PC-3 (cell line): ENCODE measurements around the gene RAB18. TPM values are rescaled to one million over a fixed set of nuclear protein-coding genes. Genes with fewer than 3 reads are reported as not detected.

Experiments used
- ATAC-seq: fragments of 200-7000 bp; cut with Tn5 transposase; 2 replicates; pipeline ENCODE4 v1.9.1; 2020; ENCODE audit warnings: mild to moderate bottlenecking, moderate library complexity
- BruUV-seq: library from RNA; stranded (reverse); fragments of 400-500 nt; replicated peaks from 2 replicates; lab custom pipeline; 2021; lab: Mats Ljungman, UMichigan
- CTCF ChIA-PET: fragments of 300-600 bp; sonication (Branson Sonifier 250); formaldehyde crosslinking; loops from one replicate; lab custom pipeline; 2022; ENCODE audit warnings: antibody characterized with exemption; lab: Charles Lee
- POLR2A ChIA-PET: fragments of 300-600 bp; sonication (Branson Sonifier 250); formaldehyde crosslinking; loops from one replicate; lab custom pipeline; 2022; ENCODE audit warnings: antibody characterized with exemption; ENCODE audit not compliant: unreplicated experiment; lab: Charles Lee
- DNase-seq: peaks from one replicate; pipeline ENCODE4 v3.0.0-alpha.2; 2015
- H2AFZ ChIP-seq: fragments of 300-600 bp; sonication (generic); 2 replicates; pipeline ENCODE4 v1.6.0; 2016; ENCODE audit warnings: antibody characterized with exemption, low read length
- H3F3A ChIP-seq: fragments of 300-600 bp; sonication (generic); one replicate; pipeline ENCODE4 v1.6.0; 2017; ENCODE audit warnings: antibody characterized with exemption, low read length, control low read depth, mild to moderate bottlenecking; ENCODE audit not compliant: unreplicated experiment
- H3K27ac ChIP-seq: fragments of 300-600 bp; sonication (generic); 2 replicates; pipeline ENCODE4 v1.5.1; 2016; ENCODE audit warnings: mild to moderate bottlenecking, low read length
- H3K27me3 ChIP-seq: fragments of 300-600 bp; sonication (generic); 2 replicates; pipeline ENCODE4 v1.6.1; 2016; ENCODE audit warnings: low read length, mixed read lengths
- H3K36me3 ChIP-seq: fragments of 300-600 bp; sonication (generic); 2 replicates; pipeline ENCODE4 v1.6.1; 2016; ENCODE audit warnings: low read depth, mixed run types, low read length, mixed read lengths
- H3K4me1 ChIP-seq: fragments of 300-600 bp; sonication (generic); 2 replicates; pipeline ENCODE4 v1.5.1; 2016; ENCODE audit warnings: low read length; ENCODE audit not compliant: insufficient read depth
- H3K4me2 ChIP-seq: fragments of 300-600 bp; sonication (generic); 2 replicates; pipeline ENCODE4 v1.6.0; 2016; ENCODE audit warnings: low read length
- H3K4me3 ChIP-seq: fragments of 300-600 bp; sonication (generic); 2 replicates; pipeline ENCODE4 v1.5.1; 2016; ENCODE audit warnings: mild to moderate bottlenecking, low read length, mixed read lengths
- H3K79me2 ChIP-seq: fragments of 300-600 bp; sonication (generic); 2 replicates; pipeline ENCODE4 v1.6.1; 2017; ENCODE audit warnings: low read length, mixed read lengths
- H3K9ac ChIP-seq: fragments of 300-600 bp; sonication (generic); 2 replicates; pipeline ENCODE4 v1.6.0; 2016; ENCODE audit warnings: mild to moderate bottlenecking, low read length
- H3K9me2 ChIP-seq: fragments of 300-600 bp; sonication (generic); replicated peaks from 2 replicates; pipeline ENCODE4 v1.6.1; 2016; ENCODE audit warnings: mixed run types, low read length, mixed read lengths
- H3K9me3 ChIP-seq: fragments of 300-600 bp; sonication (generic); 2 replicates; pipeline ENCODE4 v1.6.1; 2016; ENCODE audit warnings: low read length, mixed read lengths
- H4K20me1 ChIP-seq: fragments of 300-600 bp; sonication (generic); 2 replicates; pipeline ENCODE4 v1.6.1; 2016; ENCODE audit warnings: low read length, mixed read lengths
- CTCF ChIP-seq: fragments of 300-600 bp; sonication (generic); conservative IDR thresholded peaks from 2 replicates; pipeline ENCODE4 v1.5.1; 2017; ENCODE audit warnings: antibody characterized with exemption, low read depth, mild to moderate bottlenecking, low read length
- EZH2 ChIP-seq: fragments of 300-600 bp; sonication (generic); IDR thresholded peaks from one replicate; pipeline ENCODE4 v1.6.1; 2017; ENCODE audit warnings: antibody characterized with exemption, mild to moderate bottlenecking, low read length; ENCODE audit not compliant: unreplicated experiment
- EZH2phosphoT487 ChIP-seq: fragments of 300-600 bp; sonication (generic); IDR thresholded peaks from 2 replicates; pipeline ENCODE4 v1.6.1; 2018; ENCODE audit warnings: mild to moderate bottlenecking, antibody characterized with exemption, low read length, borderline replicate concordance
- intact Hi-C: fragments of 100-400 bp; cut with micrococcal nuclease; formaldehyde crosslinking; loops from 2 replicates; pipeline ENCODE4 v1.9.0; 2023
- total RNA-seq: library from RNA; depleted of rRNA; stranded (reverse); fragments of >200 nt; gene quantifications from 2 replicates; pipeline ENCODE4 v1.2.3, GENCODE V29; 2014

RAB18 gene
- total RNA-seq, 1 experiment from 2014 or later: 32.0 TPM

GRCh38 chr10:27527666-27528295 is 23.7 kb downstream of the RAB18 start:
- Histone ChIP-seq H2AFZ (no peak overlapping the region), H3K9me3 (no peaks in the 10 kb centered on the region), H3K9me2 (no peaks in the 10 kb centered on the region), H3F3A (no peaks in the 10 kb centered on the region), H3K27ac (no peak overlapping the region), H3K27me3 (no peaks in the 10 kb centered on the region), H3K4me3 (no peak overlapping the region), H3K4me1 (no peaks in the 10 kb centered on the region), H4K20me1 (no peaks in the 10 kb centered on the region), H3K9ac (no peak overlapping the region), H3K4me2 (no peak overlapping the region), H3K79me2 (peaks cover 17% of the 10 kb centered on the region), H3K36me3 (no peaks in the 10 kb centered on the region; the same call in 1 of the 2 replicates)
- ChIA-PET POLR2A (no interaction called here), CTCF (no interaction called here)
- intact Hi-C loops: no loop called here
- DNase-seq (no peak), ATAC-seq (no peak)
- TF ChIP-seq CTCF: no peak
- TF ChIP-seq EZH2: no peak
- no peak for TF ChIP-seq EZH2phosphoT487
- BruUV-seq: no TSS peak

DNA sequence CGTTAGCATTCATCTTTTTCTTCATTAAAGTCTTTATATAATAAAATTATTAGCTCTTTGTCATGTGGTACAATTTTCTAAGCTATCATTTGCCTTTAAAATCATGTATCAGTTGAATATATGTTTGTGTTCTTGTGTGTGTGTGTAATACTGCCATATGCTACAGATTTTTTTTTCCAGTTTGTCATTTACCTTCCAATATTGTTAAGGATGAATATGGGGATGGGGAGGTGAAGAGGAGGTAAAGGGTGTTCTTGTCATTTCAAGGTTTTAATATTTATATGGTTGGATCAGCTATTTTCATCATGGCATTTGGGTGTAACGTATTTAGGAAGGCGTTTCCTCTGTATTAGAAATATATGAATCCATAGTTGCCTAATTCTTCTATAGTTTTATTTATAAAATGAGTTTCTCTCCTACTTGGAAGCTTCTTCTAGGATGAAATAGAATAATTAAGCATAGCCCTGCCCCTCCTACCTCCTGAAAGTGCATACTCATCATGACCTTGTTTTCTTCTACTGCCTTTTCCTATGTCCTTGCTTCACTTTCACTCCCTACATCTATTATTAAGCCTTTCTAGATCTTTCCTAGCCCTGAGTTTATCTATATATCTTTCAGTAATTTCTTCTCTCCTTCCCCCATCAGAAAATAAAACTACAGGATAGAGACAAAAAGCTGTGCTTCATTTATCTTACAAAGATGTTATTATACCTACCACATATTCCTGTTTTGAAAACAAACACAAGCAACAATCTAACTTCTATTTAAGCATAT is 25.1 kb downstream of the RAB18 start:
- ATAC-seq: no peak
- CTCF ChIA-PET: no interaction called here

DNA sequence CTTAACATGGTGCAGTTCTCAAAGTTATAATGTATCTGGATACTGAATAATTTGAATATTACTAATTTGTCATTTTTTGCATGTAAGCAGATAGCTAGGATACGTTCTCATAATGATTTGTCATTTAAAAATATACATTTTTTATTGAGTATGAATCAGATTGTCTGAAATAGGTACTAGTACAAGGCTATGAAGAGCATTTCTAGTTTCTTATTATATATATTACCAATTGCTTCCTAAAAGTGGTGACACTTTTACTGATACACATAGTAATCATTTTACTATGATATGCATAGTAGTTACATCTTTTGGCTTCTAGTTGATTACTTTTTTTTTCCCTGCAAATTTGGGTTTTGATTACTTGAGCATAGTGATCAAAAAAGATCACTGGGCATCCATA is 26.4 kb downstream of the RAB18 start:
- Histone ChIP-seq H2AFZ (no peak overlapping the region), H3K27me3 (no peaks in the 10 kb centered on the region), H4K20me1 (no peaks in the 10 kb centered on the region), H3K79me2 (peaks cover 15% of the 10 kb centered on the region), H3K27ac (no peak overlapping the region), H3K4me2 (no peak overlapping the region), H3K9ac (no peak overlapping the region), H3K4me1 (no peaks in the 10 kb centered on the region), H3K9me2 (no peaks in the 10 kb centered on the region), H3K4me3 (no peak overlapping the region), H3K36me3 (peaks cover 15% of the 10 kb centered on the region), H3F3A (no peaks in the 10 kb centered on the region), H3K9me3 (no peaks in the 10 kb centered on the region)
- ATAC-seq (no peak), DNase-seq (no peak)
- CTCF ChIA-PET: no interaction called here
- intact Hi-C loops: no loop called here
- no peak for TF ChIP-seq EZH2
- TF ChIP-seq EZH2phosphoT487: no peak
- no peak for TF ChIP-seq CTCF
- POLR2A ChIA-PET: no interaction called here
- no TSS peak for BruUV-seq

More for the DNA sequence above, 25.1 kb downstream of the RAB18 start:
- no peak for DNase-seq
- Histone ChIP-seq H3K4me1 (no peaks in the 10 kb centered on the region), H3K9me2 (no peaks in the 10 kb centered on the region), H3K79me2 (peaks cover 15% of the 10 kb centered on the region), H3K9ac (no peak overlapping the region), H3K4me3 (no peak overlapping the region), H3K36me3 (peaks cover 8% of the 10 kb centered on the region; the same call in 1 of the 2 replicates), H3F3A (no peaks in the 10 kb centered on the region), H3K9me3 (no peaks in the 10 kb centered on the region), H3K27me3 (no peaks in the 10 kb centered on the region), H3K27ac (no peak overlapping the region), H4K20me1 (no peaks in the 10 kb centered on the region), H2AFZ (no peak overlapping the region), H3K4me2 (no peak overlapping the region)
- TF ChIP-seq EZH2: no peak
- BruUV-seq: no TSS peak
- intact Hi-C loops: no loop called here
- POLR2A ChIA-PET: no interaction called here
